HG02981 (cell line): ENCODE results near the gene ZNF385B.

Source experiments
- ATAC-seq: cut with Tn5 transposase; IDR thresholded peaks from one replicate; pipeline ENCODE4 v1.9.1; 2021; ENCODE audit warnings: mild to moderate bottlenecking, moderate library complexity; ENCODE audit not compliant: unreplicated experiment

ZNF385B gene

GRCh38 chr2:179559108-179559806 is 302.2 kb downstream of the ZNF385B start:
- ATAC-seq, result no peak

GRCh38 chr2:179558010-179558934 is 303.1 kb downstream of the ZNF385B start:
- no peak for ATAC-seq

GRCh38 chr2:179556425-179556824 is 305.0 kb downstream of the ZNF385B start:
- no peak for ATAC-seq

- ATAC-seq, result no peak
Observed at GRCh38 chr2:179555691-179556283, 305.6 kb downstream of the ZNF385B start.

- ATAC-seq, result no peak
Observed at GRCh38 chr2:179554639-179555386, 306.6 kb downstream of the ZNF385B start.

GRCh38 chr2:179553382-179553781 is 308.0 kb downstream of the ZNF385B start:
- no peak for ATAC-seq

- ATAC-seq, result no peak
Observed at GRCh38 chr2:179551539-179552045, 309.8 kb downstream of the ZNF385B start.

- no peak for ATAC-seq
Observed at GRCh38 chr2:179550849-179551248, 310.6 kb downstream of the ZNF385B start.

- no peak for ATAC-seq
Observed at GRCh38 chr2:179550214-179550613, 311.2 kb downstream of the ZNF385B start.

- ATAC-seq, result no peak
Observed at GRCh38 chr2:179546656-179547055, 314.8 kb downstream of the ZNF385B start.

GRCh38 chr2:179545024-179545423 is 316.4 kb downstream of the ZNF385B start:
- ATAC-seq, result no peak

- ATAC-seq, result no peak
Observed at GRCh38 chr2:179543361-179543901, 318.0 kb downstream of the ZNF385B start.

- ATAC-seq, result no peak
Observed at GRCh38 chr2:179541586-179541985, 319.8 kb downstream of the ZNF385B start.

GRCh38 chr2:179539124-179539511 is 322.3 kb downstream of the ZNF385B start:
- no peak for ATAC-seq

GRCh38 chr2:179538406-179539123 is 322.8 kb downstream of the ZNF385B start:
- ATAC-seq, result no peak

GRCh38 chr2:179536185-179536584 is 325.2 kb downstream of the ZNF385B start:
- no peak for ATAC-seq

GRCh38 chr2:179533875-179534274 is 327.5 kb downstream of the ZNF385B start:
- no peak for ATAC-seq

- no peak for ATAC-seq
Observed at GRCh38 chr2:179532863-179533278, 328.5 kb downstream of the ZNF385B start.

GRCh38 chr2:179528576-179529069 is 332.8 kb downstream of the ZNF385B start:
- no peak for ATAC-seq

GRCh38 chr2:179525340-179525739 is 336.1 kb downstream of the ZNF385B start:
- no peak for ATAC-seq
